RWPE1 (cell line): ENCODE measurements around the gene TYRO3.

Experiments used
- CTCF ChIA-PET: fragments of 350-600 bp; sonication (Branson Sonifier 250); formaldehyde crosslinking; extraction: SDS; loops from one replicate; lab custom pipeline; 2021; lab: Yijun Ruan, JAX
- POLR2A ChIA-PET: fragments of 400-600 bp; formaldehyde crosslinking; extraction: SDS; loops from one replicate; lab custom pipeline; 2020; ENCODE audit warnings: antibody characterized with exemption; ENCODE audit not compliant: low non-redundant PET; lab: Yijun Ruan, JAX
- DNase-seq: peaks from one replicate; pipeline ENCODE4 v3.0.0; 2012; ENCODE audit warnings: low spot score
- H3K27ac ChIP-seq: fragments of 450-650 bp; 2 replicates; pipeline ENCODE4 v1.5.1; 2017
- TF ChIP-seq, protein P1 (sequence below): fragments of 450-650 bp; conservative IDR thresholded peaks from 2 replicates; pipeline ENCODE4 v1.5.1; 2017; ENCODE audit warnings: low read depth, mild to moderate bottlenecking

TYRO3 gene

DNA sequence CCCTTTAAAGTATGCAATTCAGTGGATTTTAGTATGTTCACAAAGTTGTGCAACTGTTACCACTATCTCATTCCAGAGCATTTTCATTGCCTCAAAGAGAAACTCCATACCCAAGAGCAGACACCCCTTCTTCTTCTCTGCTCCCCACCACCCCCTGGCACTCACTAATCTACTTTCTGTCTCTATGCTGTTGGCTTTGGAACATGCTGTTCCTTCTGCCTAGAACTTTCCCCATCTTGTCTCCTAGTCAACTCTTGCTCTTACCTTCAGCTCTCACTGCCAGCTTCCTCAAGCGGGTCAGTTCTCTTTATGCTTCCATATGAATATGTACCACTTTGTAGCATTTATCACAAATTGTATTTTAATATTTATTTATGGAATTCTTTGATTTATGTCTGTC, 50.1 kb downstream of the TYRO3 start:
- ChIA-PET CTCF (no interaction called here), POLR2A (no interaction called here)
- DNase-seq, result no peak
- TF ChIP-seq, protein P1, sequence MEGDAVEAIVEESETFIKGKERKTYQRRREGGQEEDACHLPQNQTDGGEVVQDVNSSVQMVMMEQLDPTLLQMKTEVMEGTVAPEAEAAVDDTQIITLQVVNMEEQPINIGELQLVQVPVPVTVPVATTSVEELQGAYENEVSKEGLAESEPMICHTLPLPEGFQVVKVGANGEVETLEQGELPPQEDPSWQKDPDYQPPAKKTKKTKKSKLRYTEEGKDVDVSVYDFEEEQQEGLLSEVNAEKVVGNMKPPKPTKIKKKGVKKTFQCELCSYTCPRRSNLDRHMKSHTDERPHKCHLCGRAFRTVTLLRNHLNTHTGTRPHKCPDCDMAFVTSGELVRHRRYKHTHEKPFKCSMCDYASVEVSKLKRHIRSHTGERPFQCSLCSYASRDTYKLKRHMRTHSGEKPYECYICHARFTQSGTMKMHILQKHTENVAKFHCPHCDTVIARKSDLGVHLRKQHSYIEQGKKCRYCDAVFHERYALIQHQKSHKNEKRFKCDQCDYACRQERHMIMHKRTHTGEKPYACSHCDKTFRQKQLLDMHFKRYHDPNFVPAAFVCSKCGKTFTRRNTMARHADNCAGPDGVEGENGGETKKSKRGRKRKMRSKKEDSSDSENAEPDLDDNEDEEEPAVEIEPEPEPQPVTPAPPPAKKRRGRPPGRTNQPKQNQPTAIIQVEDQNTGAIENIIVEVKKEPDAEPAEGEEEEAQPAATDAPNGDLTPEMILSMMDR, result no peak
- no peak overlapping the region for H3K27ac ChIP-seq

DNA sequence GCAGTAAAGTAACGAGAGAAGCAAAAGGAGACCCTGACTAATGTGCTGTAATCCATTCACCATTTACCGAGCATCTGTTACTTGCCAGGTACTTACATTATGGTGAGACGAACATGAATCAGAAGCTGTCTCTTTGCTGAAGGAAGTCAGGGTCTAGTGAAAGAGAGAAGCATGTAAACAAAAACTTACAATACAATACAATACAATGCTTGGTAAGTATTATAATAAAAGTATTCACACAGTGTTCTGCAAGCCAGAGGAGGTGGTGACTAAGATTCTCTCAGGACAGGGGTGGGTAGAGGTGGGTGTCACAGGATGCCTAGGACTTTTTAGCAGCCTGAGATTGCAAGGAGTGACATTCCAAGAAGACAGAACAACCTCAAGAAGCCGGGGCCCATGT, 51.0 kb downstream of the TYRO3 start:
- TF ChIP-seq, protein P1, result no peak
- ChIA-PET POLR2A (no interaction called here), CTCF (interaction anchor here (1.0 kb wide), 1 partner anchor 66 kb away, joined by 3 read pairs; the partner anchor contains the start of gene RPAP1)
- no peak overlapping the region for H3K27ac ChIP-seq
- DNase-seq, result no peak

DNA sequence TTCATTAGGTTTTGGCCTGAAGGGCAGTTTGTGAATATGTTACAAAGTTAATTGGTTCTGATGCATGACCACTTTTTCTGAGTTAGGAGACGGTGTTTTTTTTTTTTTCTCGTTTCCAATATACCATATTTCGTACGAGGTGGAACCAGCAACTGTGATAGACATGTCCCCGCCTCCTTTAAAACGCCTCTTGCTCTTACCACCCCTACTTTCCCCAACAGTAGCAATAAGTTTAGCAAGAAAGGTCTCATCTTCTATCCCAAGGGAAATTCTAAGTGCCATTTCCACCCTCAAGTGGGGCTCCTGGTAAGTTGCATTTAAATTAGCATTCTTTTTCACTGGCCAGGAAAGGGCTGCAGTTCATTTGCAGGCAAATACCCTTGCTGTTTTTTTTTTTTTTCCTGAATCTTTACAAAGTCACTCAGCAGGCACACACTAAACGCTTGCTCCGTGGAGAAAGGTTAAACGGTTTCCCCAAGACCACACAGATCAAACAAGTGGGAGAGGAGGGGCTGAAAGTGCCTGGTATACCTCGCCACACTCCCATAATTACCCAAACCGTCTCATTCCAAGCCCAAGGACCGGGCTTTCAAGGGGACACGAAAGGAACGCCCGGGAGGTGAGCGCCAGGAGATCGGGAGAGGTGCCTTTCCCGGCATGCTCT, 61.7 kb downstream of the TYRO3 start:
- TF ChIP-seq, protein P1, result no peak
- ChIA-PET CTCF (no interaction called here), POLR2A (no interaction called here)
- no peak for DNase-seq
- peak overlapping the region; percentile 94 for H3K27ac ChIP-seq

DNA sequence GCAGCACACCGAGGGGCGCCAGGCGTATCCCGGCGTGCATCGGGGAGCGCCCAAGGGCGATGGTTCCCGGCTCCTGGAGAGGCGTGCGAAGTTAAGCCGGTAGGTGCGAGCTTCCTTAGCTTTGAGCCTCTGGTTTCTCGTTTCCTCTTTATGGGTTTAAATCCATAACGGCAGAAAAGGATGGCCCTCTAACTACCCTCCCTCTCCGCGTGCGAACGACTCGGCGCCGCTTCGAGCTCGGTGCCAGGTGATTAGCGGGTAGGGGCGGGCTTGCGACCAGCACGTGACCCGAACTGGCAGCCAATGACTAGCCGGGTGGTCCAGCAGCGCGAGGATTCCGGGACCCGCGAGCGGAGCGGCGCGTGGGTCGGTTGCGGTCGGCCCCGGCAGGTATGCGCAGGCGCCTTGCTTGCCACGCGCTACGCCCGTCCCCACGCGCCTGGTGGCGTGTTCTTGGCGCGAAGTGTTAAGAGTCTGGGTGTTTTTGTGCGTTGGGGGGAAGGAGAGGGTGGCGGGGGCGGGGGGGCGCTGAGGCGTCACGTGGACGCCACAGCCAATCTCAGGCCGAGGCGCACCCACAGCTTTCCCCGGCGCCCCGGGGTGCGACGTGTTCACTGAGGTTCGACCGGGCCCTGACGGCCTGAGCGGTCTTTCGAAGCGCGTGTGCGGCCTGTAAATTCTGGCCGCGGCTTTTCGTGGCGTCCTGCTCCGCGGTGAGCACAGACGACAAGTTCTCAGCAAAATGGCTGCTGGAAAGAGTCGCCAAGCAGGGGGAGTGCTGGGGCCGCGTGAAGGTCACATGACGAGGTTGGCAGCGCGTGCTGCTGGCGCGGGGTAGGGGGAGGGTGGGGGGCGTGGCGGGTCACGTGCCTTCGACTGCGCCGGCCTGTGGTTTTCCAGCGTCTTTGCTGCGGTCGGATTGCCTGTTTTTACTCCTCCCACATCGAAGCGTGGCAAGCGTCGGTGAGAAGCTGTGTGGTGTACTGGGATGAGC, 62.5 kb downstream of the TYRO3 start:
- ChIA-PET POLR2A (interaction anchor here (0.9 kb wide), 1 partner anchor 39 kb away, joined by 3 read pairs; the partner anchor contains the start of gene MGA), CTCF (interaction anchor here (1.0 kb wide), 1 partner anchor 63 kb away, joined by 3 read pairs; no protein-coding TSS in a partner anchor)
- peak; percentile 97 for DNase-seq
- TF ChIP-seq, protein P1, result no peak
- peak overlapping the region; percentile 94 for H3K27ac ChIP-seq

DNA sequence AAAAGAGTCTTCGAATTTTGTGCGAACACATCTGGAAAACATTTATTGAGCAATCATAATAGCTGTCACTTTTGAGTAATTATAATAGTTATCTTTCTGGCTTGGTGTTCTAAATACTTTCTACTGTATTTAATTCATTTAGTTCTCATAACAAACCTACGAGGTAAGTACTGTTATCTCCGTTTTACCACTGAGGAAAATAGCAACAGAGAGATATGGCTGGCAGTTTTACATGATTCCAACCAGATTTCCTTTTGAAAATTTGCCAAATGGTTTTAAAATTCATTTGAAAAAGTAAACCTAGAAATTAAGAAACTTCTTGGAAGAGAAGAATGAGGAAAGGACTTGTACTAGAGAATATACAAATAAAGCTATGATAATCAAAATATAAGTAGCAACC, 63.9 kb downstream of the TYRO3 start:
- H3K27ac ChIP-seq, result no peak overlapping the region
- POLR2A ChIA-PET, result interaction anchor here (0.5 kb wide), 1 partner anchor 42 kb away, joined by 3 read pairs; no protein-coding TSS in a partner anchor
- CTCF ChIA-PET, result no interaction called here
- TF ChIP-seq, protein P1, result no peak
- DNase-seq, result no peak

DNA sequence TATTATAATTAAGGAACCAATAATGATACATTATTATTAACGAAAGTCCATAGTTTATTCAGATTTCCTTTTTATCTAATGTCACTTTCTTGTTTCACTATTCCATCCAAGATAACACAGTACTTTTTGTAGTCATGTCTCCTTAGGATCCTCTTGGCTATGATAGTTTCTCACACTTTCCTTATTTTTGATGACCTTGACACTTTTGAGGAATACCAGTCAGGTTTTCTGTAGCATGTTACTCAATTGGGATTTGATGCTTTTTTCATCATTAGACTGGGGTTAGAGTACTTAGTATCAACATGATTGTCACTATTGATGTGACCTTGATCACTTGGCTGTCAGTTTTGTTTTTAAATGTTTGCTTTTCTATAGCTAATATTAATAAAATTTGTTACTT, 68.2 kb downstream of the TYRO3 start:
- CTCF ChIA-PET, result no interaction called here

More for the DNA sequence above, 68.2 kb downstream of the TYRO3 start:
- POLR2A ChIA-PET, result no interaction called here
- no peak for DNase-seq
- TF ChIP-seq, protein P1, result no peak
- H3K27ac ChIP-seq, result no peak overlapping the region
